SU-DHL-6 (cell line): ENCODE data around the gene TPRKB.

Experiments used
- CTCF ChIP-seq: fragments of 200-600 bp; sonication (generic); IDR thresholded peaks from one replicate; pipeline ENCODE4 v1.5.1; 2017; ENCODE audit warnings: antibody characterized with exemption, mild to moderate bottlenecking, low read length, moderate library complexity; ENCODE audit not compliant: insufficient read depth, poor library complexity, severe bottlenecking
- EZH2phosphoT487 ChIP-seq: fragments of 200-600 bp; sonication (generic), shearing (Covaris generic); conservative IDR thresholded peaks from 2 replicates; pipeline ENCODE4 v1.6.1; 2018; ENCODE audit warnings: mild to moderate bottlenecking, antibody characterized with exemption, low read length, moderate library complexity, mixed read lengths

GRCh38 chr2:73759285-73759764 is 22.2 kb upstream of the TPRKB start:
- TF ChIP-seq CTCF (no peak), EZH2phosphoT487 (no peak)
